Bronchial epithelial cell (primary cell): ENCODE data around the gene PPFIA1. TPM values are rescaled to one million over a fixed set of nuclear protein-coding genes. Genes with fewer than 3 reads are reported as not detected.
"Not testable (repeated sequence)": the region's sequence is repeated elsewhere in the genome, so short reads cannot be mapped to it uniquely, and the experiment has no call there.

Experiments used
- DNase-seq: peaks from one replicate; pipeline ENCODE4 v3.0.0-alpha.2; 2010; ENCODE audit warnings: low read depth
- FAIRE-seq: peaks from 2 replicates; lab custom pipeline; 2011; peaks lifted over from hg19 to GRCh38; lab: Jason Lieb, UNC
- H3K27me3 ChIP-seq: 2 replicates; pipeline ENCODE4 v1.5.1; 2011; ENCODE audit warnings: low read length; ENCODE audit not compliant: control insufficient read depth, insufficient read depth
- H3K36me3 ChIP-seq: 2 replicates; pipeline ENCODE4 v1.5.1; 2011; ENCODE audit warnings: low read length; ENCODE audit not compliant: control insufficient read depth, insufficient read depth
- H3K4me3 ChIP-seq: 2 replicates; pipeline ENCODE4 v1.5.1; 2011; ENCODE audit warnings: mild to moderate bottlenecking, low read depth, low read length, control low read depth
- CTCF ChIP-seq: IDR thresholded peaks from 2 replicates; pipeline ENCODE4 v1.5.1; 2011; ENCODE audit warnings: mild to moderate bottlenecking, moderate library complexity, low read length, control low read depth, inconsistent platforms; ENCODE audit not compliant: insufficient read depth, severe bottlenecking
- total RNA-seq: library from RNA; depleted of rRNA; stranded (reverse); fragments of >200 nt; gene quantifications from 2 replicates; pipeline ENCODE4 v1.2.1, GENCODE V29; 2014

The PPFIA1 gene
- total RNA-seq, 1 donor from 2014 or later: 35.0 TPM

GRCh38 chr11:70252844-70253243 is 17.6 kb upstream of the PPFIA1 start:
- no peak overlapping the region for H3K4me3 ChIP-seq
- H3K36me3 ChIP-seq: no peaks in the 10 kb centered on the region
- H3K27me3 ChIP-seq: no peaks in the 10 kb centered on the region
- DNase-seq (no peak), FAIRE-seq (no peak)
- TF ChIP-seq CTCF: no peak

DNA sequence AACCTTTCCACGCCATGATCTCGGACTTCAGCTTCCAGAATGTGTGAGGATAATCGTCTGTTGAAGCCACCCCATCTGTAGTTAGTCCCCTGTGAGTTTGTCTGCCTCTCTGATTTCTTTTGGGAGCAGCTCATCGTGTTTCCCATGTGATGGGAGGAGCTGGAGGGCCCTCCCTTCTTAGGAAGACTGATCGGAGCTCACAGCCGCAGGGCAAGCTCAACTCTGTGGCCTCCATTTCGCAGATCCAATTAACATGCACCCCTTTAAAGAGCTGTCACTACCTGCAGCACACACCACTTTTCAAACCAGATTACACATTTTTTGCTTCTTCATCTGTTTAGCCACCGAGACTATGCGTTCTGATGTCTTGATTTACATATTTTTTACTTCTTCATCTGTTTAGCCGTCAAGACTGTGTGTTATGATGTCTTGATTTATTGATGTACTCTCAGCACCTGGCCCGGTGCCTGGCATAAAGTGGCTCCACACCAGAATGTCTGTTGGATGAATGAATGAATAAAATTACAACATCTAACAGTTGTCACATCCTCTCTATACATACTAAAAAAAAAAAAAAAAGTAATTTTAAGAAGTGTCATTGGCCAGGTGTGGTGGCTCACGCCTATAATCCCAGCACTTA is 14.9 kb upstream of the PPFIA1 start:
- DNase-seq (no peak), FAIRE-seq (no peak)
- no peaks in the 10 kb centered on the region for H3K27me3 ChIP-seq
- no peaks in the 10 kb centered on the region for H3K36me3 ChIP-seq
- no peak for TF ChIP-seq CTCF
- no peak overlapping the region for H3K4me3 ChIP-seq

DNA sequence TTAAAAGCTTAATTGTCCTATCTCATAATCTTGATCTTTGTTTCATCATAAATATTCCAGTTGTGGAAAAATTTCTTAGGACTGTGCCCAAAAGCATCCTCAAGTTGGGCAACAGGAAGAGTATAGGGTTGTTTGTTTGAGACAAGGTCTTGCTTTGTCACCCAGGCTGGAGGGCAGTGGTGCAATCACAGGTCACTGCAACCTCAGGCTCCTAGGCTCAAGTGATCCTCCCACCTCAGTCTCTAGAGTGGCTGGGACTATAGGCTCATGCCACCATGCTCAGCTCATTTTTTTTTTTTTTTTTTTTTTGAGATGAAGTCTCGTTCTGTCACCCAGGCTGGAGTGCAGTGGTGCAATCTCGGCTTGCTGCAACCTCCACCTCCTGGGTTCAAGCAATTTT is 11.4 kb upstream of the PPFIA1 start:
- DNase-seq, H3K4me3 ChIP-seq, H3K36me3 ChIP-seq, FAIRE-seq, H3K27me3 ChIP-seq: not testable (repeated sequence)

GRCh38 chr11:70262951-70263350 is 7.5 kb upstream of the PPFIA1 start:
- TF ChIP-seq CTCF: no peak
- H3K36me3 ChIP-seq: no peaks in the 10 kb centered on the region
- no peak for DNase-seq
- FAIRE-seq: no peak
- H3K27me3 ChIP-seq: no peaks in the 10 kb centered on the region
- no peak overlapping the region for H3K4me3 ChIP-seq

DNA sequence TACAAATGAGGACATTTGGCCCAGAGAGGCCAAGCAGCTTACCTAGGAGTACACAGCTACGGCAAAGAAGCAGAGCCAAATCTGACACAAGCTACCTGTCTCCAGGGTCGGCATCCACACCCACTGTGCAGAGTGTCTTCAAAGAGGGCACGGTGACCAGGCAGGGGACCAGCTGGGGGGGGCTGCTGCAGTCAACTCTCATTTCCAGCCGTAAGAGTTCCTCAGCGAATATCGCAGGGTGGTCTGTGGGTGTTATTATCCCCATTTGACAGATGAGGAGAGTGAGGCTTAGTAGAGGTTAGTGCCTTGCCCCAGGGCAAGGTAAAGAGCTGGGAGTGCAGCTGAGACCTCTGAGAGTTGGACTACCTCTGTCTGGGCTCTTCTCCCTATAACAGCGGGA is 7.1 kb upstream of the PPFIA1 start:
- H3K36me3 ChIP-seq: no peaks in the 10 kb centered on the region
- no peak for DNase-seq
- no peak for TF ChIP-seq CTCF
- FAIRE-seq: no peak
- no peak overlapping the region for H3K4me3 ChIP-seq
- no peaks in the 10 kb centered on the region for H3K27me3 ChIP-seq

- DNase-seq (no peak), FAIRE-seq (no peak)
- Histone ChIP-seq H3K36me3 (no peaks in the 10 kb centered on the region), H3K27me3 (no peaks in the 10 kb centered on the region), H3K4me3 (no peak overlapping the region)
- no peak for TF ChIP-seq CTCF
These were observed 5.1 kb upstream of the PPFIA1 start for GRCh38 chr11:70265341-70265740.
